ENCODE data around the gene SUPT4H1.

The SUPT4H1 gene

GRCh38 chr17:58302919-58303585 is 48.9 kb downstream of the SUPT4H1 start:
- DNase-seq: no peak

- no peak for DNase-seq
These were observed 49.7 kb downstream of the SUPT4H1 start for GRCh38 chr17:58302171-58302918.

- DNase-seq: no peak
These were observed 50.4 kb downstream of the SUPT4H1 start for GRCh38 chr17:58301504-58302150.

GRCh38 chr17:58300336-58300735 is 51.7 kb downstream of the SUPT4H1 start:
- DNase-seq: no peak
